ENCODE results near the gene ZNF366. TPM values are rescaled to one million over a fixed set of nuclear protein-coding genes. Genes with fewer than 3 reads are reported as not detected.

ZNF366 gene
- total RNA-seq, 1 donor from 2014 or later: 7.9 TPM

DNA sequence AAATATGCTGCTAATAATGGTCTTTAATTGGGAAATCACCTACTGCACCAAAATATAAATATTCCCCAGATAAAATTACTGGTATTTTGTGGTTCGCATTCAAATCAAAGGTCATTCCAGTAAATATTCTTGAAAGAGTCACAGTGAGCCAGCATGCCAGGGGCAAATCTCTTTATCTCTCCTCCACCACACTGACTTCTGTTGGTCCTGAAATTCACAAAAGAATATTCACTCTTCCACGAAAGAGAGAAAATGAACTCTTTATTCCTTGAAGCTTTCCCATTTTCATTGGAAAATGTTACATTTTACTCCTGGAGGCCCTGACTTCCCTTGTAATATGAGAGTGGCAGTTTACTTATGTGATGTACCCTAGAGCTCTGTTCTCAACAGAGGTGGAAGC lies 39.7 kb downstream of the ZNF366 start:
- peaks cover 4 to 15% of the 10 kb centered on the region in 2 donors for H3K4me1 ChIP-seq
- no peaks in the 10 kb centered on the region for H3K36me3 ChIP-seq
- intact Hi-C loops (cut with DNase I): no loop called here
- no peak for DNase-seq (ENCODE audit: low spot score in 2 of 2)
- H3K27ac ChIP-seq: peak overlapping the region; percentile 4 to 29
- H3K9me3 ChIP-seq: no peaks in the 10 kb centered on the region
- H3K4me3 ChIP-seq: no peak overlapping the region
- no peaks in the 10 kb centered on the region for H3K27me3 ChIP-seq
- TF ChIP-seq, protein P1, sequence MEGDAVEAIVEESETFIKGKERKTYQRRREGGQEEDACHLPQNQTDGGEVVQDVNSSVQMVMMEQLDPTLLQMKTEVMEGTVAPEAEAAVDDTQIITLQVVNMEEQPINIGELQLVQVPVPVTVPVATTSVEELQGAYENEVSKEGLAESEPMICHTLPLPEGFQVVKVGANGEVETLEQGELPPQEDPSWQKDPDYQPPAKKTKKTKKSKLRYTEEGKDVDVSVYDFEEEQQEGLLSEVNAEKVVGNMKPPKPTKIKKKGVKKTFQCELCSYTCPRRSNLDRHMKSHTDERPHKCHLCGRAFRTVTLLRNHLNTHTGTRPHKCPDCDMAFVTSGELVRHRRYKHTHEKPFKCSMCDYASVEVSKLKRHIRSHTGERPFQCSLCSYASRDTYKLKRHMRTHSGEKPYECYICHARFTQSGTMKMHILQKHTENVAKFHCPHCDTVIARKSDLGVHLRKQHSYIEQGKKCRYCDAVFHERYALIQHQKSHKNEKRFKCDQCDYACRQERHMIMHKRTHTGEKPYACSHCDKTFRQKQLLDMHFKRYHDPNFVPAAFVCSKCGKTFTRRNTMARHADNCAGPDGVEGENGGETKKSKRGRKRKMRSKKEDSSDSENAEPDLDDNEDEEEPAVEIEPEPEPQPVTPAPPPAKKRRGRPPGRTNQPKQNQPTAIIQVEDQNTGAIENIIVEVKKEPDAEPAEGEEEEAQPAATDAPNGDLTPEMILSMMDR (IDR thresholded peaks at IDR 0.05): no peak

DNA sequence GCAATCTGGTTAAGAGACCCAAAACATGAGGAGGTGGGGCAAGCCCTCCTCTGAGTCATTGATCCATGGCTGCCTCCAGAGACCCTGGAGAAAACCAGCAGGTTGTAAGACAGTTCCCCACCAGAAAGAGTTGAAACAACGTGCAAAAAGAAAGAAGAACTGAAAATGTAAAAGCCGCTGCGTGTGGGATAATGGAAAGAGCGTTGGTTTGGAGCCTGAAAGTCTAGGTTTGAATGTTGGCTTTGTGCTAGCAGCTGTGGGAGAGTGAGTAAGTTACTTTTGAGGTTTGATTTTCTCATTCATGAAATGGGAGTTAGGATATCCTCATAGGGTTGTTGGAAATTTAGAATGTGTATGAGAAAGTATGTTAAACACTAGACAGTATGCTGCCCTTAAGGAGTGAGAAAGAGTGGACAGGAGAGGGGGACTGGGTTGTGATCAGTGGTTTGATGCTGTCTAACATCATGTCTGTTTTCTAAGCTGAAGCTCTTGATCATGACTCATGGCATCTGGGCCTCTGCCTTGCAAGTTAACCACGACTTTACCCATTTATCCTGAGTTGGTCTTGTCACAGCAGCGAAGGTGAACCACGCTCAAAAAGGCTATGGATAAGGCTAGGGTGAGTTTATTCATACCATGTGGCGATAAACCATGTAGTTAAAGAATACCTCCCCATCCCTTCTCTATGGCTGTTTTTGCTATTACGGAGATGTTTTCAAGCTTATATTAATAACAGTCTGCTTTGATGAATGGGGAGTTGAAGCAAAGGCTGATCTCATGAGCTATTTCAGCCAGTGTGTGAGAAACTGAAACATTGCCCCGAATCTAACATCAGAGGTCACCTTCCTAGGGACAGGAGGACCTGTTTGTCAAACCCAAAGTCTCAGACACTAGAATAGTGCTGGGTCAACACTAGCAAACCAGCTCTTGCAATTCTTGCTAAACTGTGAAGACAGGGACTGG lies 41.3 kb downstream of the ZNF366 start:
- intact Hi-C loops (cut with DNase I): no loop called here
- peaks cover 4 to 10% of the 10 kb centered on the region in 2 donors for H3K4me1 ChIP-seq
- DNase-seq (ENCODE audit: low spot score in 2 of 2): no peak
- H3K27ac ChIP-seq: no peak overlapping the region
- TF ChIP-seq, protein P1 (IDR thresholded peaks at IDR 0.05): no peak
- H3K9me3 ChIP-seq: no peaks in the 10 kb centered on the region
- H3K36me3 ChIP-seq: no peaks in the 10 kb centered on the region
- H3K4me3 ChIP-seq: no peak overlapping the region
- no peaks in the 10 kb centered on the region for H3K27me3 ChIP-seq

DNA sequence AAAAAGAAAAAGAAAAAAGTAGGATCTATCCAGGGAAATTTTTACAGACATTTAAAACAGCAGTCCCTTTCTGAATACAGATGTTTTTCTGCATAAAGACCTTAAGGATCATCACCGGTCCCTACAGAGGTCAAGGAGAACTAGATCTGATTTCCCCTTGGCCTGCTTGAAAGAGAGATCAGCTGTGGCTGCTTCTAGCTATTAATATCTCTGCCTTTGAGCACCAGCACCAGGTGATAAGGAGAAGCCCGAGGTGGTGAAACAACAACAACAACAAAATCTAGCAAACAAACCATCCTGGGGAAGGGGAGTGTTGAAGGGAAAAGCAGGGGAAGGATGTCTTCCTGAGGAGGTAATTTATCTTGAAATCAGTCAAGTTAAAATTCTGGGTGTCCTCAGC lies 42.1 kb downstream of the ZNF366 start:
- DNase-seq (ENCODE audit: low spot score in 2 of 2): no peak
- Histone ChIP-seq H3K9me3 (no peaks in the 10 kb centered on the region), H3K27me3 (no peaks in the 10 kb centered on the region), H3K36me3 (no peaks in the 10 kb centered on the region), H3K4me1 (peaks cover 4 to 10% of the 10 kb centered on the region in 2 donors), H3K27ac (no peak overlapping the region), H3K4me3 (no peak overlapping the region)
- TF ChIP-seq, protein P1 (IDR thresholded peaks at IDR 0.05): no peak
- intact Hi-C loops (cut with DNase I): no loop called here

DNA sequence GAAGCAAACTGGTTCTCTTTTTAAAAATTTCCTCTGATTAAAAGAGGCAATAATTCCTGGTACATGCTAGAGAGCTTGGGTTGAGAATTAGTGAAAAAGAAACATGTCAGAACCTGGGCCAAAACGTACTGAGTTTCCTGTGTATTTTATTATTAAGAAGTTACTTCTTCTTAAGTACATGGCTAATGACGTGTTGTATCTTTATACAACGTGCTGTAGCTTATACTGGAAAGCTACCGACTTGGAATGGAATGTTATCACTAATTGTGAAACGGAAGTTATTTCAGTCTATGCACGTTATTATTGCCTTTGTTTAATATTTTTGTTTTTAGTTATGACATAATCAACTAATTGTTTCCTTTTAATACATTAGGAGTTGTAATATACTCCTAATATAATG lies 43.1 kb downstream of the ZNF366 start:
- Histone ChIP-seq H3K27me3 (no peaks in the 10 kb centered on the region), H3K4me3 (no peak overlapping the region), H3K27ac (no peak overlapping the region), H3K9me3 (no peaks in the 10 kb centered on the region), H3K4me1 (peaks cover 4 to 15% of the 10 kb centered on the region in 2 donors), H3K36me3 (no peaks in the 10 kb centered on the region)
- DNase-seq (ENCODE audit: low spot score in 2 of 2): no peak
- TF ChIP-seq, protein P1 (IDR thresholded peaks at IDR 0.05): no peak
- intact Hi-C loops (cut with DNase I): no loop called here

DNA sequence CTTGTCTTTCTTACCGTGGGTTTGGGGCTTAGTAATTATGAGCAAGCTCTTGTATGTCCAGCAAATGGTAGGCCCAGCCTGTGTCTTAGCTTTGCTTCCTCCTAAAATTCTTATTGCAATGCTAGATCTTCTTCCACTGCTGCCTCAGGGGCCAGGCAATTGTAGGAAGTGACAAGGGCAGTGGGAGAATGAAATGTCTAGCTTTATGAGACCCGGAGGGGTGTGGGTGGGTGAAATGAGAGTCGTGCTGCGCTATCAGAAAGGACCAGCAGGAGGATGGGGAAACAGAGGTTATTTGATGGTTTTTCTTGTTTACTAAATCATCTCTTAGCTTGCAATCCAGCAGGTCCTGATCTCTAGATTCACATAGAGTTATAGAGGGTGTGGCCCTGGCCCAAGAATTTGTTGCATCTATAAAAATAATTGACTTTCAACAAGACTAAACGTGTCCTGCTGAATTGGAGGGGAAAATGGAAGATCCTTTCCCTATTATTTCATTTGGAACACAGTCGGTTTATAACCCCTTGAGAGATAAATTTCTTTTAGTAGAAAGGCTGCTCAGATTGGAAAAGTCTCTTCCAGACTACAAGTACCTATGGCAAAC lies 43.7 kb downstream of the ZNF366 start:
- no peak for DNase-seq (ENCODE audit: low spot score in 2 of 2)
- H3K4me3 ChIP-seq: no peak overlapping the region

More for the DNA sequence above, 43.7 kb downstream of the ZNF366 start:
- TF ChIP-seq, protein P1 (IDR thresholded peaks at IDR 0.05): no peak
- H3K4me1 ChIP-seq: peaks cover 4 to 18% of the 10 kb centered on the region in 2 donors
- no peak overlapping the region for H3K27ac ChIP-seq
- H3K9me3 ChIP-seq: no peaks in the 10 kb centered on the region
- no peaks in the 10 kb centered on the region for H3K27me3 ChIP-seq
- intact Hi-C loops (cut with DNase I): no loop called here
- no peaks in the 10 kb centered on the region for H3K36me3 ChIP-seq

Data from ascending aorta (tissue), 2 donors.